HG02678 (cell line): Measurements from ENCODE around the gene APLF.
"Not testable (repeated sequence)": the region's sequence is repeated elsewhere in the genome, so short reads cannot be mapped to it uniquely, and the experiment has no call there.

Experiments used
- ATAC-seq: cut with Tn5 transposase; IDR thresholded peaks from one replicate; pipeline ENCODE4 v1.9.1; 2021; ENCODE audit warnings: mild to moderate bottlenecking, moderate library complexity; ENCODE audit not compliant: unreplicated experiment

APLF gene

GRCh38 chr2:68441179-68441993, 26.0 kb upstream of the APLF start:
- peak; percentile 98 for ATAC-seq

GRCh38 chr2:68441994-68442322, 25.4 kb upstream of the APLF start:
- no peak for ATAC-seq

- not testable (repeated sequence) for ATAC-seq
Observed at GRCh38 chr2:68446425-68446824, 21.0 kb upstream of the APLF start.

- ATAC-seq: no peak
Observed at GRCh38 chr2:68447118-68447517, 20.3 kb upstream of the APLF start.

GRCh38 chr2:68448671-68449653, 18.4 kb upstream of the APLF start:
- ATAC-seq: no peak

GRCh38 chr2:68452158-68452900, 15.1 kb upstream of the APLF start:
- ATAC-seq: no peak

GRCh38 chr2:68453761-68454360, 13.5 kb upstream of the APLF start:
- ATAC-seq: no peak

- no peak for ATAC-seq
Observed at GRCh38 chr2:68454719-68455118, 12.7 kb upstream of the APLF start.

- ATAC-seq: no peak
Observed at GRCh38 chr2:68456198-68456597, 11.2 kb upstream of the APLF start.

GRCh38 chr2:68458981-68459380, 8.4 kb upstream of the APLF start:
- ATAC-seq: no peak

GRCh38 chr2:68463287-68463877, 4.0 kb upstream of the APLF start:
- no peak for ATAC-seq

GRCh38 chr2:68464651-68465050, 2.7 kb upstream of the APLF start:
- no peak for ATAC-seq

- no peak for ATAC-seq
Observed at GRCh38 chr2:68465081-68465916, 2.1 kb upstream of the APLF start.

- ATAC-seq: no peak
Observed at GRCh38 chr2:68466361-68466777, 1.0 kb upstream of the APLF start.

GRCh38 chr2:68466778-68467076, 658 bp upstream of the APLF start:
- ATAC-seq: no peak

GRCh38 chr2:68468801-68469200, 1.4 kb downstream of the APLF start:
- no peak for ATAC-seq

- ATAC-seq: no peak
Observed at GRCh38 chr2:68469935-68470334, 2.5 kb downstream of the APLF start.

- no peak for ATAC-seq
Observed at GRCh38 chr2:68471385-68471784, 4.0 kb downstream of the APLF start.

- ATAC-seq: no peak
Observed at GRCh38 chr2:68472796-68473414, 5.5 kb downstream of the APLF start.
